GM12878 (cell line): ENCODE measurements around the gene MYO16. TPM values are rescaled to one million over a fixed set of nuclear protein-coding genes. Genes with fewer than 3 reads are reported as not detected.

ENCODE experiments used
- ATAC-seq: fragments of 200-7000 bp; cut with Tn5 transposase; 3 replicates; pipeline ENCODE4 v1.9.1; 2020; ENCODE audit warnings: mild to moderate bottlenecking, moderate library complexity
- BruUV-seq: library from RNA; stranded (reverse); fragments of 400-500 nt; replicated peaks from 2 replicates; lab custom pipeline; 2021; lab: Mats Ljungman, UMichigan
- CTCF ChIA-PET: fragments of 300-600 bp; sonication (Branson Sonifier 250); formaldehyde crosslinking; extraction: SDS; loops from one replicate; lab custom pipeline; 2021; ENCODE audit warnings: inconsistent platforms; lab: Yijun Ruan, JAX
- POLR2A ChIA-PET: fragments of 350-600 bp; formaldehyde crosslinking; extraction: SDS; loops from one replicate; lab custom pipeline; 2021; ENCODE audit warnings: inconsistent platforms; lab: Charles Lee
- RAD21 ChIA-PET: fragments of 300-600 bp; sonication (Branson Sonifier 250); formaldehyde crosslinking; loops from one replicate; lab custom pipeline; 2023; ENCODE audit warnings: antibody characterized with exemption; ENCODE audit not compliant: unreplicated experiment; lab: Charles Lee
- SMC1A ChIA-PET: fragments of 300-600 bp; sonication (Branson Sonifier 250); formaldehyde crosslinking; loops from one replicate; lab custom pipeline; 2023; ENCODE audit not compliant: unreplicated experiment, uncharacterized antibody; lab: Charles Lee
- DNase-seq: peaks from one replicate; pipeline ENCODE4 v3.0.0-alpha.2; 2011; ENCODE audit warnings: low read depth, low spot score
- FAIRE-seq: peaks from 3 replicates; lab custom pipeline; 2011; peaks lifted over from hg19 to GRCh38; lab: Jason Lieb, UNC
- H2AFZ ChIP-seq: 2 replicates; pipeline ENCODE4 v1.6.0; 2011; ENCODE audit warnings: low read depth, low read length, control low read depth; ENCODE audit not compliant: control insufficient read depth
- H3K27ac ChIP-seq: 2 replicates; pipeline ENCODE4 v1.5.1; 2011; ENCODE audit warnings: control low read depth; ENCODE audit not compliant: control insufficient read depth, insufficient read depth
- H3K27me3 ChIP-seq, 2 experiments: replicated peaks in 1 of 2; 2 replicates each; pipeline versions ENCODE4 v1.6.0 to v1.6.1; 2011; ENCODE audit warnings: low read length in 1 of 2; ENCODE audit not compliant: control insufficient read depth in 2 of 2, insufficient read depth in 2 of 2
- H3K36me3 ChIP-seq, 2 experiments: 2 replicates each; pipeline ENCODE4 v1.5.1; 2011; ENCODE audit warnings: low read length in 1 of 2; ENCODE audit not compliant: control insufficient read depth in 2 of 2, insufficient read depth in 2 of 2
- H3K4me1 ChIP-seq: 2 replicates; pipeline ENCODE4 v1.6.1; 2011; ENCODE audit warnings: mild to moderate bottlenecking, low read length, moderate library complexity, mixed read lengths; ENCODE audit not compliant: control insufficient read depth, insufficient read depth
- H3K4me2 ChIP-seq: 2 replicates; pipeline ENCODE4 v1.6.0; 2011; ENCODE audit warnings: control low read depth; ENCODE audit not compliant: control insufficient read depth, insufficient read depth
- H3K4me3 ChIP-seq: fragments of 200-600 bp; sonication (generic); 2 replicates; pipeline ENCODE4 v1.5.1; 2016
- H3K79me2 ChIP-seq: 2 replicates; pipeline ENCODE4 v1.6.0; 2011; ENCODE audit warnings: low read length; ENCODE audit not compliant: control insufficient read depth, insufficient read depth
- H3K9ac ChIP-seq: 2 replicates; pipeline ENCODE4 v1.8.0; 2011; ENCODE audit warnings: low read length, control low read depth, mixed read lengths; ENCODE audit not compliant: control insufficient read depth, insufficient read depth
- H3K9me3 ChIP-seq: replicated peaks from 3 replicates; pipeline ENCODE4 v1.5.1; 2011; ENCODE audit warnings: mild to moderate bottlenecking, low read length; ENCODE audit not compliant: control insufficient read depth, insufficient read depth
- H4K20me1 ChIP-seq: 2 replicates; pipeline ENCODE4 v1.6.0; 2011; ENCODE audit not compliant: control insufficient read depth, insufficient read depth
- CBX3 ChIP-seq: fragments of 200-600 bp; sonication (generic); IDR thresholded peaks from 2 replicates; pipeline ENCODE4 v1.6.1; 2016; ENCODE audit warnings: low read depth, borderline replicate concordance
- CEBPZ ChIP-seq: fragments of 150-350 bp; IDR thresholded peaks from 2 replicates; pipeline ENCODE4 v1.6.1; 2016; ENCODE audit warnings: low read depth, low read length
- E2F4 ChIP-seq: IDR thresholded peaks from 2 replicates; pipeline ENCODE4 v1.6.1; 2012; ENCODE audit warnings: low read depth, low read length, improper control_type of control experiment
- MXI1 ChIP-seq: fragments of 150-350 bp; IDR thresholded peaks from 2 replicates; pipeline ENCODE4 v1.6.1; 2011; ENCODE audit warnings: low read depth, mild to moderate bottlenecking, inconsistent platforms, low read length, improper control_type of control experiment
- NBN ChIP-seq: fragments of 450-650 bp; IDR thresholded peaks from 2 replicates; pipeline ENCODE4 v1.6.1; 2016
- NFYB ChIP-seq: IDR thresholded peaks from 2 replicates; pipeline ENCODE4 v1.6.1; 2011; ENCODE audit warnings: low read depth, mild to moderate bottlenecking, low read length, improper control_type of control experiment, moderate library complexity; ENCODE audit not compliant: insufficient read depth
- SIN3A ChIP-seq: IDR thresholded peaks from 2 replicates; pipeline ENCODE4 v1.6.1; 2012; ENCODE audit warnings: low read depth, low read length, improper control_type of control experiment
- TCF3 ChIP-seq: IDR thresholded peaks from 2 replicates; pipeline ENCODE4 v1.6.1; 2012; ENCODE audit warnings: low read depth, mild to moderate bottlenecking, low read length, borderline replicate concordance; ENCODE audit not compliant: insufficient read depth
- ZBTB11 ChIP-seq: fragments of 450-650 bp; formaldehyde crosslinking; IDR thresholded peaks from 2 replicates; pipeline ENCODE4 v1.5.0; 2022; ENCODE audit warnings: mild to moderate bottlenecking, missing genetic modification characterization
- ZNF274 ChIP-seq: IDR thresholded peaks from one replicate; pipeline ENCODE4 v1.8.0; 2011; ENCODE audit not compliant: insufficient read length, insufficient read depth
- WGBS: methylation state at CpG from one replicate; pipeline ENCODE4 v1.1.6; 2016; ENCODE audit warnings: low lambda C conversion rate; ENCODE audit not compliant: insufficient replicate concordance, insufficient coverage; ENCODE audit errors: missing lambda C conversion rate; 5-methylcytosine and 5-hydroxymethylcytosine counted together
- in situ Hi-C: fragments of 300-500 bp; cut with MboI; formaldehyde crosslinking; loops from 9 replicates; pipeline ENCODE4 v1.14.3; 2018; ENCODE audit warnings: mixed read lengths
- intact Hi-C: fragments of 100-400 bp; cut with micrococcal nuclease; formaldehyde crosslinking; loops from one replicate; pipeline ENCODE4 v1.14.2; 2022; ENCODE audit not compliant: unreplicated experiment
- polyA plus RNA-seq, 11 experiments: library from polyadenylated mRNA; depleted of rRNA in 4 of 11; unstranded in 6 of 11; stranded (reverse) in 5 of 11; fragments of >200 nt; fragmentation: Nextera tagmentation in 4 of 11; fragmentation: Illumina TruSeq in 1 of 11; extraction: Ambion mirVana in 4 of 11; extraction: Trizol in 1 of 11; gene quantifications; 1 replicate in 1 of 11; 2 replicates in 10 of 11; pipeline versions ENCODE4 v1.2.1 to v1.2.3, GENCODE V29; 2011 to 2016; ENCODE audit warnings: inconsistent platforms in 2 of 11, missing spikeins in 2 of 11, low read depth in 1 of 11
- total RNA-seq, 4 experiments: library from RNA; depleted of rRNA in 3 of 4; stranded (reverse); fragments of >200 nt in 3 of 4; fragmentation: Illumina TruSeq in 1 of 4; extraction: Trizol in 1 of 4; gene quantifications; 2 replicates each; pipeline versions ENCODE4 v1.2.1 to v1.2.3, GENCODE V29; 2013 to 2021

The MYO16 gene
- total and polyA plus RNA-seq, 10 of the 15 experiments (the other 5 are each of a cell fraction or from before 2014, with no cell fraction given): under 0.01 to 1.7 (median 0.05) TPM; not detected in 4

DNA sequence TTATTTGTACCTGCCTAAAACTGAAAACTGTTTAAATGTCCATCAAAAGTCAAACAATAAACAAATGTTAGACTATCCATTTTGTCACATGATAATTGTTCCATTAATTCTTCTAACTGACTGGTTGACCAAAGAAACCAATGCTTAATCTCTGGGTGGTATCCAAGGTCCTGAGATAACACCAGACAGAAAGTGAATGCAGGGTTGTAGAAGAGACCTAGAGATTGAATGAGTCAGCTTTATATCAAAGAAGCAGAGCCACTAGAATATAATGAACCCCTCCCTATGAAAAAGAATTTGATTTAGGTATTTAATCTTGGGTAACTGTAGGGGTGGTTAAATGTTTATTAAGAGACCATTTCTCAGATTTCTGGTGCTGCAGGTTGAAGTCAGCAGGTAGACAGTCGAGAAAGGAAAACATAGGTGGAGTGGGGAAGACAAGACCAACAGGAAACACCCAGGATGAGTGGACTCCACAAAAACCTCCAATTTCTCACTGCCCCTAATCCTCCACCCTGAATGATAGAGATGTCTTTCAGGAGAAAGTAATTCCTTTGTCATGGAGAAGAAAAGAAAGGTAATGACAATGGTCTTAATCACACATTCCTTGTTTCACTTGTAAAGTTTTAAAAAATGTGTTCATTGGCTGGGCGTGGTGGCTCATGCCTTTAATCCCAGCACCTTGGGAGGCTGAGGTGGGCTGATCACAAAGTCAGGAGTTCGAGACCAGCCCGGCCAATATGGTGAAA lies 620.5 kb downstream of the MYO16 start:
- Histone ChIP-seq H3K79me2 (no peaks in the 10 kb centered on the region), H3K4me3 (no peak overlapping the region), H3K9me3 (no peaks in the 10 kb centered on the region), H2AFZ (no peak overlapping the region), H3K4me2 (no peak overlapping the region), H3K9ac (no peak overlapping the region), H4K20me1 (no peaks in the 10 kb centered on the region), H3K27ac (no peak overlapping the region), H3K27me3 (no peaks in the 10 kb centered on the region), H3K36me3 (no peaks in the 10 kb centered on the region), H3K4me1 (no peaks in the 10 kb centered on the region)
- WGBS: 11% methylated on average over 4 of the region's 4 CpGs
- ChIA-PET POLR2A (no interaction called here), CTCF (no interaction called here), RAD21 (no interaction called here), SMC1A (no interaction called here)
- no TSS peak for BruUV-seq
- in situ Hi-C loops (no loop called here), intact Hi-C loops (no loop called here)
- TF ChIP-seq CBX3 (no peak), NFYB (no peak), ZBTB11 (CRISPR knock-in tag) (no peak), SIN3A (no peak), E2F4 (no peak), NBN (no peak), TCF3 (no peak), CEBPZ (no peak), MXI1 (no peak), ZNF274 (no peak)
- ATAC-seq: no peak
- DNase-seq: no peak
- no peak for FAIRE-seq
